SIG-M5 treated with dmso at 0.1 percent for 504 hours (cell line): ENCODE measurements around the gene ZSCAN16.

ENCODE experiments used
- DNase-seq: peaks from one replicate; lab custom pipeline; 2025; ENCODE audit not compliant: unreplicated experiment; lab: John Stamatoyannopoulos, UW

Gene ZSCAN16

DNA sequence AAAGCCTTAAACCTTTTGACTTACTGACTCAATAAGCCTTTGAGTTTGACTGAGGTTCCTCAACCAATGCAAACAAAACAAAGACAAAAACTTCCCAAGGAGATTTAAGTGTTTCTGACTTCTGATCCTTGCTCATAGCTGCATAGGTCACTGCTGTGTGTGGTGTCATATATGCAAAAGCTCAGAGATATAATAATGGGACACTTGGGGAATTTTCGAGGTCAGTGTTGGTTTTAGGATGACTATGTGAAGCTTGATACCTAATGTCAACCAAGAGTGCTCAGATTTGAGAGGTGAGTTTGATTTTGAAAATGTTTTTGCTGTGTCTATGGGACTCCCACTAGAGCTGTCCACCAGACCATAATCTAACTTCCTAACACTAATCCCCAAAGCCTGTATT is 43.5 kb downstream of the ZSCAN16 start:
- DNase-seq = no peak

DNA sequence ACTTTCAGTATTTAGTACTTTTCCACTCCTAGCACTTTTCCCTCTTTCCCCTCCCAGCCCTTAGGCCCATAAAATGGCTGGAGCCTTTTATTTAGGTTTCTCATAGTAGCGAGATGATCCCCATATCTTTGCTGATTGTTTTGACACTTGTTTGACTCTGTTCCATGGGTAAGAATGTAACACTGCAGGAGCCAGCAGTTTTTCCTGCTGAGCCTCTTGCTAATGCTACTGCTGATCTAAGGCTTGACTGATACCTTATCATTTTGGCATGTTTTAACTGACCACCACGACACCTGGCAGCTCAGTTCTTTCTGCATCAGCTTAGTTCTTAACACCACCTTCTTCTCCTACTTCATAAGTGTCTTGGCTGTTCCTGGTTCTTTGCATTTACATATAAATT is 46.9 kb downstream of the ZSCAN16 start:
- no peak for DNase-seq

DNA sequence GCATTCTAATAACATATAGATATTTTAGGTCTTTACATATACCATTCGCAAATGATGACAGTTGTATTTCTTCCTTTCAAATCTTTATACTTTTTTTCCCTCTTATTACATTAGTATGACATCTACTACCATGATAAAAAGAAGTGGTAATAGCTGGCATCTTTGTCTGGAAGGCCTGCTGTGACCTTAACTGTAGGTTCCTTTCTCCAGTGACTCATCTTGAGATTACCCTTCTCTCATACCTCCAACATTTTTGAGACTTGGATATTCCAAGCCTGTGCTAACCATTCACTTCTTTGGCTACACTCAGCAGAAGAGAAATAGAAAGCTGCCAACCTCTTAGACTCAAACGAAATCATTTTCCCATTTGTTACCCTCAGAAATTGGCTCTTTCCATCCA is 47.6 kb downstream of the ZSCAN16 start:
- no peak for DNase-seq

DNA sequence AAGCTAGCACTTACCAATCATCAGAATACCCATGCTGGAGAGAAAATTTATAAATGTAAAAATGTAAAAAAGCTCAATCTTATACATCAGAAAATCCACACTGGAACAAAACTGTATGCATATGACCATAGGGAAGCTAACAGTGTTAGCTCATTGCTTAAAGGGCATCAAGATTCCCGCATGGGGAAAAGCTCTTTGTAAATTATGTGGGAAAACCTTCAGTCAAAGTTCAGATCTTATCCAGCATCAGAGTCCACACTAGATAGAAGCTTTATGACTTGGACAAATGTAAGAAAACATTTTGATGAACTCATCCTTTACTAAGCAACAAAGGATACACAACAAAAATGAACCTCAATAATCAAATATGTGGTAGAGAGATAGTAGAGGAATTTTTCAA is 52.0 kb downstream of the ZSCAN16 start:
- DNase-seq = no peak
